GM04504 (cell line): ENCODE results near the gene IGSF3.
"Not testable (repeated sequence)": the region's sequence is repeated elsewhere in the genome, so short reads cannot be mapped to it uniquely, and the experiment has no call there.

Experiments
- DNase-seq: peaks from one replicate; pipeline ENCODE4 v3.0.0-alpha.2; 2012; ENCODE audit warnings: low read depth

Gene IGSF3

GRCh38 chr1:116661633-116662032, 5.9 kb downstream of the IGSF3 start:
- DNase-seq = no peak

GRCh38 chr1:116658645-116659044, 8.9 kb downstream of the IGSF3 start:
- DNase-seq = not testable (repeated sequence)

GRCh38 chr1:116657836-116658235, 9.7 kb downstream of the IGSF3 start:
- not testable (repeated sequence) for DNase-seq

GRCh38 chr1:116654351-116654750, 13.2 kb downstream of the IGSF3 start:
- no peak for DNase-seq

- not testable (repeated sequence) for DNase-seq
Observed at GRCh38 chr1:116652598-116652997, 14.9 kb downstream of the IGSF3 start.

GRCh38 chr1:116650781-116651180, 16.8 kb downstream of the IGSF3 start:
- not testable (repeated sequence) for DNase-seq

GRCh38 chr1:116649041-116649440, 18.5 kb downstream of the IGSF3 start:
- DNase-seq = not testable (repeated sequence)

- not testable (repeated sequence) for DNase-seq
Observed at GRCh38 chr1:116648325-116648724, 19.2 kb downstream of the IGSF3 start.

GRCh38 chr1:116647186-116647585, 20.3 kb downstream of the IGSF3 start:
- DNase-seq = not testable (repeated sequence)

- not testable (repeated sequence) for DNase-seq
Observed at GRCh38 chr1:116646673-116647170, 20.8 kb downstream of the IGSF3 start.

- DNase-seq = not testable (repeated sequence)
Observed at GRCh38 chr1:116645802-116646672, 21.5 kb downstream of the IGSF3 start.

- not testable (repeated sequence) for DNase-seq
Observed at GRCh38 chr1:116644993-116645392, 22.5 kb downstream of the IGSF3 start.

GRCh38 chr1:116644096-116644495, 23.4 kb downstream of the IGSF3 start:
- not testable (repeated sequence) for DNase-seq

GRCh38 chr1:116643281-116643751, 24.2 kb downstream of the IGSF3 start:
- not testable (repeated sequence) for DNase-seq

- not testable (repeated sequence) for DNase-seq
Observed at GRCh38 chr1:116642311-116643280, 24.9 kb downstream of the IGSF3 start.

GRCh38 chr1:116637583-116637982, 29.9 kb downstream of the IGSF3 start:
- not testable (repeated sequence) for DNase-seq

GRCh38 chr1:116636584-116636983, 30.9 kb downstream of the IGSF3 start:
- not testable (repeated sequence) for DNase-seq

- DNase-seq = not testable (repeated sequence)
Observed at GRCh38 chr1:116634386-116634785, 33.1 kb downstream of the IGSF3 start.

- DNase-seq = not testable (repeated sequence)
Observed at GRCh38 chr1:116631996-116632925, 35.3 kb downstream of the IGSF3 start.

- DNase-seq = not testable (repeated sequence)
Observed at GRCh38 chr1:116631554-116631953, 36.0 kb downstream of the IGSF3 start.

- not testable (repeated sequence) for DNase-seq
Observed at GRCh38 chr1:116630057-116630456, 37.5 kb downstream of the IGSF3 start.
